Karpas-422 (cell line): ENCODE results near the gene EIF5A. TPM values are rescaled to one million over a fixed set of nuclear protein-coding genes. Genes with fewer than 3 reads are reported as not detected.

Experiments
- DNase-seq: peaks from one replicate; pipeline ENCODE4 v3.0.0-alpha.2; 2015
- H2AFZ ChIP-seq: fragments of 200-600 bp; sonication (generic); 2 replicates; pipeline ENCODE4 v1.6.1; 2014; ENCODE audit warnings: antibody characterized with exemption, low read length, mixed read lengths
- H3K27ac ChIP-seq: fragments of 200-600 bp; sonication (generic); 2 replicates; pipeline ENCODE4 v1.5.1; 2014; ENCODE audit warnings: mild to moderate bottlenecking, low read length, moderate library complexity
- H3K27me3 ChIP-seq: fragments of 200-600 bp; sonication (generic); 2 replicates; pipeline ENCODE4 v1.6.1; 2014; ENCODE audit warnings: low read length, mixed read lengths
- H3K36me3 ChIP-seq: fragments of 200-600 bp; sonication (generic); 2 replicates; pipeline ENCODE4 v1.6.1; 2014; ENCODE audit warnings: low read length, mixed read lengths; ENCODE audit not compliant: insufficient read depth
- H3K4me1 ChIP-seq: fragments of 200-600 bp; sonication (generic); 2 replicates; pipeline ENCODE4 v1.6.1; 2014; ENCODE audit warnings: mild to moderate bottlenecking, low read length, mixed read lengths
- H3K4me2 ChIP-seq: fragments of 200-600 bp; sonication (generic); 2 replicates; pipeline ENCODE4 v1.6.1; 2014; ENCODE audit warnings: low read length, low read depth, mild to moderate bottlenecking; ENCODE audit not compliant: poor library complexity, severe bottlenecking
- H3K4me3 ChIP-seq: fragments of 200-600 bp; sonication (generic); 2 replicates; pipeline ENCODE4 v1.5.1; 2014; ENCODE audit warnings: mild to moderate bottlenecking, antibody characterized with exemption, low read length, mixed read lengths
- H3K79me2 ChIP-seq: fragments of 200-600 bp; sonication (generic); 2 replicates; pipeline ENCODE4 v1.6.1; 2014; ENCODE audit warnings: mild to moderate bottlenecking, low read length, mixed read lengths
- H3K9ac ChIP-seq: fragments of 200-600 bp; sonication (generic); 2 replicates; pipeline ENCODE4 v1.6.0; 2014; ENCODE audit warnings: low read length
- H3K9me2 ChIP-seq: fragments of 200-600 bp; sonication (generic), shearing (Covaris generic); replicated peaks from 2 replicates; pipeline ENCODE4 v1.6.0; 2014; ENCODE audit warnings: mild to moderate bottlenecking, low read length, moderate library complexity; ENCODE audit not compliant: insufficient read depth
- H3K9me3 ChIP-seq: fragments of 300-700, 200-600 bp; sonication (generic); 2 replicates; pipeline ENCODE4 v1.6.1; 2014; ENCODE audit warnings: low read length, mixed read lengths
- H4K20me1 ChIP-seq: fragments of 200-600 bp; sonication (generic); 2 replicates; pipeline ENCODE4 v1.6.1; 2014; ENCODE audit warnings: mild to moderate bottlenecking, antibody characterized with exemption, low read length, low read depth; ENCODE audit not compliant: insufficient read depth
- total RNA-seq: library from RNA; depleted of rRNA; stranded (reverse); fragments of >200 nt; shearing (Covaris generic); gene quantifications from 2 replicates; pipeline ENCODE4 v1.2.3, GENCODE V29; 2014; ENCODE audit warnings: low replicate concordance; rRNA removed

EIF5A gene
- total RNA-seq: 231 and 326 TPM in 2 replicates

DNA sequence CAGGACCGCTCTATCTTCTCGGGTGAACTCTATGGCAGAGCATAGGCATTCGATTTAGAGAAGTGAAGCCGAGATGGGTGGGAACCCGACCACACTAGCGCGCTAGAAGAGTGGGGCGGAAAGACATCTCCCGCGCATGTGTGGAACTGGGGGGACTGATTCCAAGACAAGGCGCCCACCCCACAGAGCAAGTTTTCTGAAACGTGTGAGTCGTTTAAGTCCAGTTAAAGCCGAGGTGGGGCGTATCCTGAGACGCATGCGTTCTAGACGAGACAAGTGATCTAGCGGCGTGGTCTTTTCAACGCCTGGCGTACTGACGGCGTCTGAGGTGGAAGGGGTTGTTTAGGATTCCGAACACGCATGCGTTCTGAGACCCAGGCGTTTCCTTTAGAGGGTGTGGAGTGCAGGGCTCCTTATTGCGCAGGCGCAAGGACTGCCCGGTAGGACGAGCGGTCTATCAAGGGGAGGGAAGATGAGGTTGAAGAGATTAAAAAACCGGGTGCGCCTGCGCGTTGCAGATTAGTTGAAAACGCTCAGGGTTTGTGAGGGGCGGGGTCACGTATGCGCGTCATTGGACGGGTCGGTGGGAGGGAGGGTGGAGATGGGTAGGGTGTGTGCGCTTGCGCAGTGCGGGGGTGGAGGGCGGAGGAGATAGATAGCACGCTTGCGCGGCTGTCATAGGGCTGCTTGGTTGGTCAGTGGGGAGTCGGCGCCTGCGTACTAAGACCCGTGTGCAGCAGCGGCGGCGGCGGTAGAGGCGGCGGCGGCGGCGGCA is at the start of gene EIF5A:
Gene EIF5A (plus strand): TSS at position 718 of the 775 bp plus-strand sequence. CDS start 2,008 bp downstream, outside the sequence.
- Histone ChIP-seq H2AFZ (peak within 1 kb of the TSS; percentile 88; the same call in 1 of the 2 replicates), H3K9me3 (no peaks in the 10 kb centered on the region), H3K4me1 (peaks cover 35% of the 10 kb centered on the region), H3K9ac (peak within 1 kb of the TSS; percentile 99), H3K36me3 (peaks cover 36% of the 10 kb centered on the region), H3K27ac (peak within 1 kb of the TSS; percentile 93), H4K20me1 (peaks cover 35% of the 10 kb centered on the region), H3K4me2 (peak within 1 kb of the TSS; percentile 85), H3K9me2 (no peaks in the 10 kb centered on the region), H3K79me2 (peaks cover 36% of the 10 kb centered on the region), H3K27me3 (no peaks in the 10 kb centered on the region), H3K4me3 (peak within 1 kb of the TSS; percentile 87)
- peak; percentile 100 for DNase-seq

DNA sequence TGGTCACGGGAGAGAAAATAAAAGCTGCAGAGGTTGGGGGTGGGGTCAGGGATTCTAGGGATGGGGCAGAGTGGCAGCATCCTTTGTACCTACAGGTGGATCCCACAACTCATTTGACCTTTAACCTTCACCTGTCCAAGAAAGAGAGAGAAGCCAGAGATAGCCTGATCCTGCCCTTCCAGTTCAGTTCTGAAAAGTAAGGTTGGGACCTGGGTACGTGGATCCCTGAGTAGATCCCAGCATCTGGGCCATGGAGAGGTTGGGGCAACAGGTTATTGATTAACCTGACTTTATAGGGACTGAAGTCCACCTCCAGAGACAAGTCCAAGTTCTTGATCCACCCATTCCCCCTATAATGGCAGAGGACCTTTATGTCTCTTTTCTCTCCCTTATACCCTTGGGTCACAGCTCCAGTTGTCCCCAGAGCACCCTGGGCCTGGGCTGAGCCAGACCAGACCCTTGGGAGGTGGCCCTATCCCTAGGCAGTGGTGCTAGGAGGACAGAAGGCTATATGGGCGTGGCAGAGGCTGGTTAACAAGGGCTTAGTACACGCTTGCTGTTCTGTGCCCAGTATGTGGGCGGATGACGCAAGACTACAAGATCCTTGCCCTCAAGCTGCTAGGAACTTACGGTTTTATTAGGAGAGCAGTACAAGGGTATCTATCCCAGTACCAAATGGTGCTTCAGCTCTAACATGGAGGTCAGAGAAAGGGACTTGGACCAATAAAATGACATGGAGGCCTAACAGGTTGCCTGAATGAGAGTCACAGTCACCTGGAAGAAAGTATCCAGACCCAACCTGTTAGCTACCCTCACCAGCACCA is 48.5 kb upstream of the EIF5A start:
- Histone ChIP-seq H3K79me2 (peaks cover 8% of the 10 kb centered on the region), H3K27ac (no peak overlapping the region)

DNA sequence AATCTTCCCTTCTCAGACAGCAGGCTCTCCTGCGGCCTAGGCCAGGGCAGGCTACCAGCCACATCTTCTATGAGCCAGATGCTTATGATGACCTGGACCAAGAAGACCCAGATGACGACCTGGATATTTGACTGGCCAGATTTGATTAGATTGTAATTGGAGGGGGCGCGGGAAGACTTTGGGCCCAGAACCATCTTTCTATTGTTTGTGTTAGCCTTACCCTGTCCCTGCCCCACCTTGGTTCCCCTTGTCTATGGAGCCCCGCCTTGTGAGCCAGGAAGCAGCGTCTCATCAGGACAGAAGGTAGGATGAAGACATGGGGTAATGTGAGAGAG is 47.9 kb upstream of the EIF5A start:
- Histone ChIP-seq H3K4me3 (no peak overlapping the region), H3K4me1 (no peaks in the 10 kb centered on the region), H3K36me3 (peaks cover 14% of the 10 kb centered on the region; the same call in 1 of the 2 replicates), H3K9me3 (no peaks in the 10 kb centered on the region), H3K4me2 (no peak overlapping the region), H4K20me1 (no peaks in the 10 kb centered on the region), H3K9ac (no peak overlapping the region), H3K79me2 (peaks cover 2% of the 10 kb centered on the region; the same call in 1 of the 2 replicates), H2AFZ (no peak overlapping the region), H3K9me2 (no peaks in the 10 kb centered on the region), H3K27me3 (no peaks in the 10 kb centered on the region), H3K27ac (no peak overlapping the region)
- DNase-seq: no peak

More for the DNA sequence above, 48.5 kb upstream of the EIF5A start:
- Histone ChIP-seq H3K9me3 (no peaks in the 10 kb centered on the region), H3K36me3 (peaks cover 19% of the 10 kb centered on the region; the same call in 1 of the 2 replicates), H3K27me3 (no peaks in the 10 kb centered on the region), H4K20me1 (no peaks in the 10 kb centered on the region), H2AFZ (no peak overlapping the region), H3K4me3 (no peak overlapping the region), H3K9ac (no peak overlapping the region), H3K4me1 (no peaks in the 10 kb centered on the region), H3K4me2 (no peak overlapping the region), H3K9me2 (no peaks in the 10 kb centered on the region)
- DNase-seq: no peak

DNA sequence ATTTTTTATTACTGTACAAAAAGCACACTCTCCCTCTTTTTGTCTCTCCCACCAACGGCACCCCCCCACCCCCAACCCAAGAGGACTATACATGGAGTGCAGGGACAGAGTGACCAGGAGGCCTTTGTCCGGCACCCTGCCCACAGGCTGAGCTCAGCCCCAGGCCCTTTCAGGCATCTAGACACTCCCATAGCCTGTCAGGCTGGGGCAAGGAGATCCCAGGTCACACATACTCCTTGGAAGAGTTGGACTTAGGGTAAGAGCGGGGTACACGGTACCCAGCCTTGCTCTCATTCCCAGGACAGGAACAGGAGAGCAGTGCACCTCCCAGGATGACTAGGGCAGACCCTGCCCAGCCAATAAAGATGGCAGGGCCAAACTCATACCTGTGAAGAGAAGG is 47.3 kb upstream of the EIF5A start:
- no peaks in the 10 kb centered on the region for H4K20me1 ChIP-seq
- H3K4me2 ChIP-seq: no peak overlapping the region
- no peaks in the 10 kb centered on the region for H3K4me1 ChIP-seq
- H3K4me3 ChIP-seq: no peak overlapping the region
- no peaks in the 10 kb centered on the region for H3K27me3 ChIP-seq
- H3K27ac ChIP-seq: no peak overlapping the region
- H2AFZ ChIP-seq: no peak overlapping the region
- H3K79me2 ChIP-seq: no peaks in the 10 kb centered on the region
- H3K36me3 ChIP-seq: peaks cover 9% of the 10 kb centered on the region; the same call in 1 of the 2 replicates
- no peak overlapping the region for H3K9ac ChIP-seq
- H3K9me2 ChIP-seq: no peaks in the 10 kb centered on the region
- no peak for DNase-seq
- no peaks in the 10 kb centered on the region for H3K9me3 ChIP-seq

DNA sequence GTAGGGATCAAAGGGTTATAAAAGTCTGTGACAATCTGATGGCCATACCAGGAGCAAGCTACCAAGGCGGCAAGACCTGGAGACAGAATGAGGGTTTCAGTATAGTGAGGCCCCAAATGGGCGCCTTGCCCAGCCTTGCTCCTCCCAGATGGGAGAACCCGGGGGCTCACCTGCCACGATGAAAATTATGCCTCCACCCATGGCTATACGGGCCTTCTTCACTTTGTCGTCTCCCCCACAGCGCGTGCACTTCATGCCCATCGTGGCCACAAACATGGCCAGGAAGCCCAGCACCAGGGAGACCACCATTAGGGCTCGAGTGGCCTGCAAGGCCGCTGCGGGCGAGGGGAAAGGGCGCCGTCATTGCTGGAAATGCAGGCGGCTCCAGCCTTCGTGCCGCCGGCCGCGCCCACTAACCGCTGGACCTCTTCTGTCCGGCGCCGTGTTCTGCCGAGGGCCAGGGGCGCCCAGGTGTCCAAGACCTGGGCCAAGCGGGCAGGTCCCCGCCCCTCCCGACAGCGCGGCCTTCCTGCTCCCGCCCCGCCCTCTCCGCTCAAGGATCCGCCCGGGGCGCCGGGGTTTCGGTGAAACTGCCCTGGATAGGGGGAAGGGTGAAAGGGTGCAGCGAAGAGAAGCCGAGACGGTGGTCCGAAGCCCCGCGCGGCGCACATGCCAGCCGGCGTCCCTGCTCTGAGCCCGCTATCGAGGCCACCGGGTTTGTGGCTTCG is 46.6 kb upstream of the EIF5A start:
- Histone ChIP-seq H3K4me1 (no peaks in the 10 kb centered on the region), H3K4me2 (no peak overlapping the region), H3K4me3 (no peak overlapping the region), H3K27me3 (no peaks in the 10 kb centered on the region), H3K9me2 (no peaks in the 10 kb centered on the region), H3K9me3 (no peaks in the 10 kb centered on the region), H3K27ac (no peak overlapping the region), H3K36me3 (peaks cover 6% of the 10 kb centered on the region; the same call in 1 of the 2 replicates), H3K9ac (no peak overlapping the region), H2AFZ (no peak overlapping the region), H3K79me2 (no peaks in the 10 kb centered on the region), H4K20me1 (no peaks in the 10 kb centered on the region)
- DNase-seq: no peak

DNA sequence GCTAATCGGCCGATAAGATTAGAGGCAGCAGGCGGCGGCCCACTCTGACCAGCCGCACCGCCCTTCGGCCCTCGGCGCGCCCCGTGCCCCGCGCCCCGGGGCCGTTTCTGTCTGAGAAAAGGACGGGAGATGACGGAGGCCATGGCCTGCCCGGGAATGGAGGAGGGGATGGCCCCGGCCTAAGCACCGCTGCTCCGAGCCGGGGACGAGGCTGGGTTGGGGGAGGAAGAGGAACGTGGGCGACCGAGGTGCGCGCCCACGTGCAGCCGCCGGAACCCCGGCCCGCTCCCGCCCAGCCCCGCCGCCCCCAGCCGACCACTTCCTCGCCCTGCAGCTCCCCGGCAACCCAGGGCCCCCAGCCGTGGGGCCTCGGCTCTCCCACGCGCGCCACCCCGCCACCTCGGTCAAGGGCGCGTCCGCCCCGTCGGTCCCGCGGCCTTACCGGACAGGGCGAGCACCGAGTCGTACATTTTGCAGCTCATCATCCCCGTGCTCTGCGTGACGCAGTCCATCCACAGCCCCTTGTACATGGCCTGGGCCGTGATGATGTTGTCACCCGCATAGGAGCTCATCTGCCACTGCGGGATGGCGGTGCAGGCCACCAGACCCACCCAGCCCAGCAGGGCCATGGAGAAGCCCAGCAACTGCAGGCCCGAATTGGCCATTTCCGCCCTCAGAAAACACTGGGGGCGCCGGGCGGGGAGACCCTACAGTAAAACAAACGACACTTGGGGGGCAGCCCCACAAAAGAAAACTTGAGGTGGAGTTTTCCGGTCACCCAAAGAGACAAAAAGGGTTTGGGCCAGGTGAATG is 45.8 kb upstream of the EIF5A start:
- no peak for DNase-seq
- Histone ChIP-seq H3K9me2 (no peaks in the 10 kb centered on the region), H2AFZ (no peak overlapping the region), H3K4me1 (no peaks in the 10 kb centered on the region), H3K4me3 (no peak overlapping the region), H3K27ac (no peak overlapping the region), H3K36me3 (peaks cover 3% of the 10 kb centered on the region; the same call in 1 of the 2 replicates), H3K4me2 (no peak overlapping the region), H3K79me2 (no peaks in the 10 kb centered on the region), H3K9me3 (no peaks in the 10 kb centered on the region), H3K27me3 (no peaks in the 10 kb centered on the region), H4K20me1 (no peaks in the 10 kb centered on the region), H3K9ac (no peak overlapping the region)

DNA sequence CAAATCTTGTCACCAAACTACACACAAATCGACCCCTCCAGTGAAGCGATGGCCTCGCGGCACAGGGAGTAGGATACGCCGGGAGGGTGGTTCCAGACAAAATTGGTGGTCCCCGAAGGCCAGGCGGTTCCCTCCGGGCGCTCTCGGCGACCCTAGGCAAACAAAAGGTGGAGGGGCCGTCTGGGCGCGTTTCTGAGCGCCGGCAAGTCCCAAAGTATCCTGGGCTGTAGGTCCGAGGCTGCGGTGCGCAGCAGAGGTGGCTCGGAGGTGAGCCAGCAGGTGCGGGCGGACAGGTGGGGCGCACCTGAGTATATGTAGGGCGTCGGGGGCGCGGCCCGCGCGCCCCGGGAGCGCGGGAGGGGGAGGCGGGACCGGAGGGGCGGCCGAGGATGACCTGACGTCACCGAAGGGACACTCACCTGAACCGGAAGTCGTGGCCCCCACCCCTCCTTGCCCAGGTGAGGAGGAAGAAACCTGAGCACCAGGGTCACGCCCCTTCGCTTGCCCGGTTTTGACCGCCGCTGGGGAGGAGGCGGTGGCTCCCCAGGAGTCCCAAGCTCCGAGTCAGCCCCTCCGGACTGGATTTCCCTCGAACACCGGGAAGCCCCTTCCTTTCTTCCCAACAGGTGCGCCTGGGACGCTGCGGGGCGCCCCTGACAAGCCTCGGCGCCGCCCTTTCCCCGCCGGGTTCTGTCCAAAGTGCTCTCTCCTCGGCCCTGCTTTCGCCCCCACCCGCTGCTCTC is 45.1 kb upstream of the EIF5A start, which contains the start of gene CLDN7:
Gene CLDN7 (minus strand): TSS at position 287 of the 743 bp plus-strand sequence. CDS start 435 bp downstream, outside the sequence.
- Histone ChIP-seq H2AFZ (no peak within 1 kb of the TSS), H3K27me3 (no peaks in the 10 kb centered on the region), H3K9ac (no peak within 1 kb of the TSS), H3K9me2 (no peaks in the 10 kb centered on the region), H3K27ac (no peak within 1 kb of the TSS), H3K4me3 (no peak within 1 kb of the TSS), H4K20me1 (no peaks in the 10 kb centered on the region), H3K4me1 (no peaks in the 10 kb centered on the region), H3K9me3 (no peaks in the 10 kb centered on the region), H3K36me3 (no peaks in the 10 kb centered on the region), H3K79me2 (no peaks in the 10 kb centered on the region), H3K4me2 (no peak within 1 kb of the TSS)
- no peak for DNase-seq
